ENCODE measurements around the gene NAMPT. TPM values are rescaled to one million over a fixed set of nuclear protein-coding genes. Genes with fewer than 3 reads are reported as not detected.

NAMPT gene
- total and polyA plus RNA-seq, 8 donors = 32.6 to 425 (median 41.0) TPM

GRCh38 chr7:106224797-106225196 is 60.0 kb downstream of the NAMPT start:
- H3K4me3 ChIP-seq = no peak overlapping the region
- no peak overlapping the region for H3K27ac ChIP-seq
- H3K4me1 ChIP-seq = no peaks in the 10 kb centered on the region
- DNase-seq (no peak), ATAC-seq (no peak)
- H3K27me3 ChIP-seq = no peaks in the 10 kb centered on the region
- H3K36me3 ChIP-seq = no peaks in the 10 kb centered on the region
- TF ChIP-seq CTCF (IDR thresholded peaks at IDR 0.05) = no peak
- intact Hi-C loops (cut with DNase I) = no loop called here
- no peaks in the 10 kb centered on the region for H3K9me3 ChIP-seq

- intact Hi-C loops (cut with DNase I) = no loop called here
- Histone ChIP-seq H3K27ac (no peak overlapping the region), H3K4me1 (no peaks in the 10 kb centered on the region), H3K36me3 (no peaks in the 10 kb centered on the region), H3K27me3 (no peaks in the 10 kb centered on the region), H3K4me3 (no peak overlapping the region), H3K9me3 (no peaks in the 10 kb centered on the region)
- TF ChIP-seq CTCF (IDR thresholded peaks at IDR 0.05) = no peak
- ATAC-seq = no peak
- no peak for DNase-seq
These were observed 61.6 kb downstream of the NAMPT start for GRCh38 chr7:106223156-106223555.

- Histone ChIP-seq H3K36me3 (no peaks in the 10 kb centered on the region), H3K27ac (no peak overlapping the region)
- ATAC-seq = no peak
These were observed 62.2 kb downstream of the NAMPT start for GRCh38 chr7:106222545-106222944.

GRCh38 chr7:106220307-106220706 is 64.5 kb downstream of the NAMPT start:
- intact Hi-C loops (cut with DNase I) = no loop called here
- no peak for DNase-seq
- H3K27ac ChIP-seq = no peak overlapping the region
- no peak overlapping the region for H3K4me3 ChIP-seq
- no peak for TF ChIP-seq CTCF (IDR thresholded peaks at IDR 0.05)
- no peaks in the 10 kb centered on the region for H3K36me3 ChIP-seq
- H3K4me1 ChIP-seq = peaks cover 4 to 11% of the 10 kb centered on the region in 2 donors
- no peak for ATAC-seq
- no peaks in the 10 kb centered on the region for H3K9me3 ChIP-seq
- no peaks in the 10 kb centered on the region for H3K27me3 ChIP-seq

More at GRCh38 chr7:106222545-106222944, 62.2 kb downstream of the NAMPT start:
- intact Hi-C loops (cut with DNase I) = no loop called here
- H3K4me3 ChIP-seq = no peak overlapping the region
- H3K27me3 ChIP-seq = no peaks in the 10 kb centered on the region
- no peaks in the 10 kb centered on the region for H3K9me3 ChIP-seq
- TF ChIP-seq CTCF (IDR thresholded peaks at IDR 0.05) = no peak
- DNase-seq = no peak
- H3K4me1 ChIP-seq = peaks cover 0 to 6% of the 10 kb centered on the region in 2 donors

GRCh38 chr7:106219170-106219569 is 65.6 kb downstream of the NAMPT start:
- no peak overlapping the region for H3K27ac ChIP-seq
- TF ChIP-seq CTCF (IDR thresholded peaks at IDR 0.05) = no peak
- H3K4me3 ChIP-seq = no peak overlapping the region
- DNase-seq = no peak
- ATAC-seq = no peak
- H3K9me3 ChIP-seq = no peaks in the 10 kb centered on the region
- H3K36me3 ChIP-seq = no peaks in the 10 kb centered on the region
- intact Hi-C loops (cut with DNase I) = no loop called here
- H3K4me1 ChIP-seq = peaks cover 4 to 11% of the 10 kb centered on the region in 2 donors
- no peaks in the 10 kb centered on the region for H3K27me3 ChIP-seq

Measured in left lung (tissue), 10 donors.